ENCODE measurements around the gene APLP2.
"Not testable (repeated sequence)": the region's sequence is repeated elsewhere in the genome, so short reads cannot be mapped to it uniquely, and the experiment has no call there.

The APLP2 gene

GRCh38 chr11:130151196-130151595, 81.5 kb downstream of the APLP2 start:
- DNase-seq = no peak

- no peak for DNase-seq
Observed at GRCh38 chr11:130156108-130157022, 86.7 kb downstream of the APLP2 start.

DNA sequence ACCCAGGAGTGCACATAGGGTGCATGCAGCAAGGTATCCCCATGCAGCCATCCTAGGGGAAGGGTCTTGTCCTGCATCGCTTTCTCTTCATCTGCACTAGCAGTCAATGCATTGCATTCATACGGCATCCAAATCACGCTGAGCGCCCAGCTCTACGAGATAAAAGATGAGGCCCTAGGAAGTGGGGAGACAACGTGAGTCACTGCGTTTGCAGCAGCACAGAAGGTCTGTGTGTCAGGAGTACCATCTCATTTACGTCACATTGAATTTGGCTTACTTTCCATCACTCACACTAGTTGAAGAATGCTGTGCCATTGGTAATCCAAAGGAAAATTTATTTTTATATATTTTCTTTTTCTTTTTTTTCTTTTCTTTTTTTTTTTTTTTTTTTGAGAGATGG, 87.4 kb downstream of the APLP2 start:
- no peak for DNase-seq

- DNase-seq = no peak
Observed at GRCh38 chr11:130157840-130158239, 88.1 kb downstream of the APLP2 start.

- DNase-seq = no peak
Observed at GRCh38 chr11:130159139-130159538, 89.4 kb downstream of the APLP2 start.

DNA sequence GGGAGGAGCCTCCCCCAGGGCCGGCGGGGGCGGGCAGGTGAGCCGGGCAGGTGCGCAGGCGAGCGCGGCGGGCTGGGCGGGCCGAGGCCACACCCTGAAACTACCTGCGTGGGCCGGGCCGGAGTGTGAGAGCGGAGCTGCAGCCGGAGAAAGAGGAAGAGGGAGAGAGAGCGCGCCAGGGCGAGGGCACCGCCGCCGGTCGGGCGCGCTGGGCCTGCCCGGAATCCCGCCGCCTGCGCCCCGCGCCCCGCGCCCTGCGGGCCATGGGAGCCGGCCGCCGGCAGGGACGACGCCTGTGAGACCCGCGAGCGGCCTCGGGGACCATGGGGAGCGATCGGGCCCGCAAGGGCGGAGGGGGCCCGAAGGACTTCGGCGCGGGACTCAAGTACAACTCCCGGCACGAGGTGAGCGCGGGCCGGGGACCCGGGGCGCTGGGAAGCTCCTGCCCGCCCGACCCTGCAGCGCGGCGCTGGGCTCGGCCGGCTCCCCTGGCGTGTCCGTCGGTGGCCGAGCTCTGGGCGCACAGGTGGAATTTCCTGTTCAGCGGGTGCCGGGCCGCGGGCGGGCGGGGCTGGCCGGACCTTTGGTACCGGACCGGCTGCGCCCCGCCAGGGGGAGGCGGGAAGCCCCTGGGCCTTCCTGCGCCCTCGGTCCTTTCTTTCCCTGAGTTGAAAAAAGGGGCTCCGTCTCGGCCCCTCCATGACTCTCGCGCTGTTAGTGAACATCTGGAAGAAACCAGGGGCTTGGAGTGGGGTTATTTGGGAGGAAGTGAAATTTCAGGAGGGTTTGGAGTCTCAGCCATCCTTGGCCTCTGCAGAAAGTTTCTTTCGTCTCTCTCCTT, 90.2 kb downstream of the APLP2 start, which contains the start of gene ST14:
Gene ST14, plus strand, starts transcription at position 126 of the 841 bp plus-strand sequence. Its CDS starts 198 bp downstream, at position 324.
- DNase-seq = peak; percentile 35

DNA sequence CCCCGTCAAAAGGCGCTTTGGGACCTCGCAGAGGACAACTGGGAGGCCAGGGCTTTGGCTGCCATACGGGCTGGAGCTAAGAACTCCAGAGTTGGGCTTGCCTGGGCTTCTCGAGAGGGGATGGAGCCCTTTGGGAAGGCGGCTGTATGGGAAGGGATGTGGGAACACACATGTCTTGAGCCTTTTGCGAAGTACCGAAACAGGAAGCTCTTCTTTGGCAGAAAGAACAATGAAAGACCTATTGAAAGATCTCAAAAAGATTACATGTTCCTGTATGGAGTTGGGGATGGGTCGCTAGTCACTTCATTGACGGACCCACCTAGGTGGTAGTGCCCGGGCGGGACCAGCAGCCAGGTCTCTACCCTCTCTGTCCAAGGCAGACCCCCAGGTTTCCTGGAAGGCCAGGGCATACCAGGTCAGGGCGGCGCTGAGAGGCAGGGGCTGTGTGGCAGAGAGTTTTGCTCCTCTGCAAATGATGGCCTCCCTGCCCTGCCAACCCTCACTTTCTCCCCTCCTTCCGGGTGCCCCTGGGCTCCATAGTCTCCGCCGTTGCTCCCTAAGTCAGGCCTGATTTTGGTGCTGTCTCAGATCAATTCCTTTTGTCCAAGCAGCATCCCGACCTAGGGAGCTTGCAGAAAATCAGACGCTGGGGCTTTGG, 90.9 kb downstream of the APLP2 start:
- DNase-seq = no peak

DNA sequence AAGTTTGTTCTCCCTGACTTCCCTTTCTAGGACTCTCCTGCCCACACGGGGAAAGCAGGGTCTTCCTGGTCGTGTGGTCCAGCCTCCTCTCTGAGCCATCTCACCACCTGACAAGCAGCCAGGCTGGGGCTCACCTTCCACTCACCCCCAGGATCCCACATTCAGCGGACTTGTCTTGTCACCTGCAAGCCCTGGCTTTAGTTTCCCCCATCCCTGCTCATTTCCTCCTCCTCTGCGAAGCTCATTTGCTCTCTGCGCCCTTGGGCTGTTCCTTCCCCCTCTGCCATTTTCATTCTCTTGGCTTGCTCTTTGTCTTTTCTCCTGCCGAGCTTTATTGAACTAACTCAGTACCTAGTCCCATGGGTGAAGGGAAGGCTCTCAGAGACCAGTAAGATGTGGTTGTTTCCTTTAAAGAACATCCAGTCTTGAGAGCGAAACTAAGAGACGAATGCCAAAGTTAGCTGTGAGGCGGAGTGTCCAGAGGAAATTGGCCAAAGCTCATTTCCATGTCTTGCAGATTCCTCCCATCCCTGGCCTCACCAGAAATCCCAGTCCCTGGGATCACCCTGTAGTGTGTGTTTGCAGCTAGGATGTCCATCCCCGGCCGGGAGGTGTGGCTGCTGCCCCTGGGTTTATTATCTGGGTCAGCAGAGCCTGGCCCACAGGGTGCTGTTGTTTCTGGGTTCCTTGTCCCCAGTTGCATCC, 91.9 kb downstream of the APLP2 start:
- no peak for DNase-seq

GRCh38 chr11:130162733-130163132, 93.0 kb downstream of the APLP2 start:
- DNase-seq = no peak

DNA sequence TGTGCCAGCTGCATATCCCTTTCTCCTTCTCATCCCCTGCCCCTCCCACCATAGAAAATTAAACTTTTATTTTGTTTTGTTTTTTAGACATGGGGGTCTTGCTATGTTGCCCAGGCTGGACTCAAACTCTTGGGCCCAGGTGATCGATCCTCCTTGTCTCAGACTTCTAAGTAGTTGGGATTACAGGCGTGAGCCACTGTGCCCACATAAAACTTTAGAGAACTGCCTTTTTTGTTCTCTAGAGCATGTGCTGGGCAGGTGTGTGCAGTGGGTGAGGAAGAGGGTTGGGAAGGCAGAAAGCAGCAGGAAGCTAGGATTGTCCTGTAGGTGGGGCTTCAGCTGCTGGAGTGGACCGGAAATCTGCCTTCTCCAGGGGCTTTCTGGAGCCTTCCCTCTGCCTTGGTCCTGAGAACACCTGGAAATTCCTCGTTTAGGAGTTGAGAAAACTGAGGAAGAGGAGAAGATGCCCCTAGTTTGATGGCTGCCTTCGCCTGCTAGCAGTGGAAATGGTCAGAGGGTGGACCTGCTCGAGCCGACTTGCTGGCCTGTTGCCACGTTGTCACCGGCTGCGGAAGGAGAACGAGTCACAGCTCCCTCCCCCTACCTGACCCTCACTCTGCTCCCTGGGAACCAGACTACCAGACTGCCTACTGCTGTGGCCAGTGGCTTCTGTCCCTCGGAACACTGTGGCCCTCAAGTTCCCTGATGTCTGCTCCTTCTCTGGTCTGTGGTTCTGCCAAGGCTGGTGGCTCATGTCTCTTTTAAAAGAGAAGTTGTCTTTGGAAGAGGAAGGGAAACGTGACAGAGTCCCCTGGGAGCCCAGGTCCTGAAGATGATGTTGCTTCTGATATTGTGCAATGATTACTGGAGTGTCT, 93.9 kb downstream of the APLP2 start:
- no peak for DNase-seq

DNA sequence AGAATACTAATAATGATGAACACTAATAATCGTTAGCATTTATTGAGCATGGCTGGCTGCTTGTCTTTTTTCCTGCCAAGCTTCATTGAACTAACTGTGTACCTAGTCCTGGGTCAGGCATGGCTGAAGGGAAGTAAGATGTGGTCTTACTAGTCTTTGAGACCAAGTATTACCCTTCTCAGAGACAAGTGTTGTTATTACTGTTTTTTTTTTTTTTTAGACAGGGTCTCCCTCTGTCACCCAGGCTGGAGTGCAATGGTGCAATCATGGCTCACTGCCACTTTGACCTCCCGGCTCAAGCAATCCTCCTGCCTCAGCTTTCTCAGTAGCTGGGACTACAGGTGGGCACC, 94.5 kb downstream of the APLP2 start:
- DNase-seq = no peak

DNA sequence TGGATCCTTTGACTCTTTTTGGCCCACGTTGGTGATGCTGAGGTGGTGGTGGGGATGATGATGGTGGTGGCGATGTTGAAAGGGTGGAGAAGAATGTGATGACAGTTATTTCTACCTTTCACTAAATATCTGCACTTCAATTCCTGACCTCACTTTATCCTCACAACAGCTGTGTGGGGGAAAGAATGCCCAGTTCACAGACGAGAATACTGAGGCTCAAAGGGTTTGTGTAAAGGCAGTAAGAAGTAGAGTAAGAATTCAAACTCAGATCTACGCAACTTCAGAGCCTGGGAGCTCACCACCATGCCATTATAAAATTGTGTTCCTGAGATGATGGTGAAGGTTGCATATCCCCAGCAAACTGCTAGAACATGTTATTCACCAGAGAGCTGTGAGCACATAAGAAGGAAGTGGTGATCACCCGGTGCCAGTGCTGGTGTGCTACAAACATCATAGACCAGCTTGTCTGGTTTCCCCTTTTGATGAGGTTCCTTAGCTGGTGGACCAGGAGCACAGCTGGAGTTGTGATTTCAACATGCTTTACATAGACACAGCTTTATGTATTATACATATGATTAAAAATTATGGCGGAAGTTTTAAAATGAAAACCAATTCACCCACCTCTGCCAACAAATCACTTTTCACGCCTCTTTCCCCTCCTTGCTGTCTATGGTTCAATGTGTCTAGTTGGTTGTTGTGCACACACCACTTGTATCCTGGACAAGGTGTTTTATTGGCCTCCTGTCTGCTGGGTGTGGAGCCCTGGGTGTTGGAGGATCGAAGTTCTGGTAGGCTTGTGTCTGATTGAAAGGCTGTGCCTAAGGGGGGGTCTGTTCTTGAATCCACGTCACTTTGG, 96.1 kb downstream of the APLP2 start:
- no peak for DNase-seq

GRCh38 chr11:130166457-130166784, 96.7 kb downstream of the APLP2 start:
- DNase-seq = no peak

- no peak for DNase-seq
Observed at GRCh38 chr11:130167146-130167545, 97.5 kb downstream of the APLP2 start.

GRCh38 chr11:130168105-130168504, 98.4 kb downstream of the APLP2 start:
- no peak for DNase-seq

- DNase-seq = no peak
Observed at GRCh38 chr11:130170345-130170744, 100.7 kb downstream of the APLP2 start.

GRCh38 chr11:130171534-130171933, 101.8 kb downstream of the APLP2 start:
- no peak for DNase-seq

DNA sequence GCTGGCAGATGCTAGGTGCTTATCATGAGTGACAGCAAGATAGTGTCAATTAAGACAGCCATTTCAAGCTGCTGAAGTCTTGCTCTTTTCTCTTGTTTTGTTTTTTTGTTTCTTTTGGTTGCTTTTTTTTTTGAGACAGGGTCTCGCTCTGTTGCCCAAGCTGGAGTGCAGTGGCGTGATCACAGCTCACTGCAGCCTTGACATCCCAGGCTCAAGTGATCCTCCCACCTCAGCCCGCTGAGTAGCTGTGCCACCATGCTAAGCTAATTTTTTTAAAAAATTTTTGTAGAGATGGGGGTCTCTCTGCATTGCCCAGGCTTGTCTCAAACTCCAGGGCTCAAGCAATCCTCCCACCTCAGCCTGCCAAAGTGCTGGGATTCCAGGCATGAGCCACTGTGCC, 102.3 kb downstream of the APLP2 start:
- not testable (repeated sequence) for DNase-seq

- DNase-seq = no peak
Observed at GRCh38 chr11:130174642-130175041, 104.9 kb downstream of the APLP2 start.

DNA sequence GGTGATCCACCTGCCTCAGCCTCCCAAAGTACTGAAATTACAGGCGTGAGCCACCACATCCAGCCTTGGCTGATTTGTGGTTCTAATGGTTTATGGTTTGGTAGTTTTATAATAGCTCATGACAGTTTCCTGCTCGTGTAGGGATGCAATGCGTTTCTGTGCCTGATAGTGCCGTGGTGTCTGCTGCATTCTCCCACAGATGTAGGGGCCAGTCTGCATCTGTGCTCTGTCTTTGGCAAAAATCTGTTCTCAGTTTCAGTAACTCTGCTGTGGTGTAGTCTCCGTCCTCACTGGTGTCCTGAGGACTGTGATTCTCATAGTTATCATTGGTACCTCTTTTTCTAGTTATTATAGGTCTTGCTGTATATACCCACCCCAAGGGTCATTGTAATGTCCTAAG, 106.2 kb downstream of the APLP2 start:
- DNase-seq = no peak

DNA sequence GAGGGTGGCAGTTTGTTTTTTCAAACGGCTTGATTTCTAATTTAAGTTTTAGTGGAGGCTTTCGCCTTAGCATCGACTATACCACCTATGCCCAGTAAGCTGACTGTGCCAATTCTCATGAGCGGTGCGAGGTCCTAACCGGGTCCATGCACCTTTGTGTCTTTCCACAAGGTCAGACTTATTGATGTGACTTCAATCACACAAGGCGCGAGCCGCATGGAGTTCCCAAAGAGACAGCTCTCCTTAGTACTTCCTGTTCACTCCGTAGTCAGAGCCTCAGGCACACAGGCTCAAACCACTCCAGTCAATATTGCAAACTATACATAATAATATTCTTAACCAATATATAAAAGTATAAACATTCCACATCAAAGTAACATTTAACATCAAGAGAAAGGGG, 108.1 kb downstream of the APLP2 start:
- no peak for DNase-seq
